ENCODE data around the gene CCDC186.

The CCDC186 gene

GRCh38 chr10:114115661-114116445, 58.1 kb downstream of the CCDC186 start:
- no peak for DNase-seq (ENCODE audit: extremely low read depth in 1 of 2, low read depth in 1 of 2)

- no peak for DNase-seq (ENCODE audit: extremely low read depth in 1 of 2, low read depth in 1 of 2)
These were observed 63.6 kb downstream of the CCDC186 start for GRCh38 chr10:114110174-114110972.

- no peak for DNase-seq (ENCODE audit: extremely low read depth in 1 of 2, low read depth in 1 of 2)
These were observed 70.7 kb downstream of the CCDC186 start for GRCh38 chr10:114103284-114103683.

- no peak for DNase-seq (ENCODE audit: extremely low read depth in 1 of 2, low read depth in 1 of 2)
These were observed 71.7 kb downstream of the CCDC186 start for GRCh38 chr10:114102256-114102655.

GRCh38 chr10:114100848-114101741, 72.9 kb downstream of the CCDC186 start:
- no peak for DNase-seq (ENCODE audit: extremely low read depth in 1 of 2, low read depth in 1 of 2)

GRCh38 chr10:114096864-114097263, 77.1 kb downstream of the CCDC186 start:
- no peak for DNase-seq (ENCODE audit: extremely low read depth in 1 of 2, low read depth in 1 of 2)

- no peak for DNase-seq (ENCODE audit: extremely low read depth in 1 of 2, low read depth in 1 of 2)
These were observed 78.3 kb downstream of the CCDC186 start for GRCh38 chr10:114095559-114096337.

GRCh38 chr10:114094795-114095194, 79.2 kb downstream of the CCDC186 start:
- DNase-seq (ENCODE audit: extremely low read depth in 1 of 2, low read depth in 1 of 2) = no peak

GRCh38 chr10:114087655-114088054, 86.3 kb downstream of the CCDC186 start:
- DNase-seq (ENCODE audit: extremely low read depth in 1 of 2, low read depth in 1 of 2) = no peak

GRCh38 chr10:114087255-114087654, 86.7 kb downstream of the CCDC186 start:
- DNase-seq (ENCODE audit: extremely low read depth in 1 of 2, low read depth in 1 of 2) = no peak

GRCh38 chr10:114084215-114084614, 89.8 kb downstream of the CCDC186 start:
- no peak for DNase-seq (ENCODE audit: extremely low read depth in 1 of 2, low read depth in 1 of 2)

GRCh38 chr10:114083040-114083439, 91.0 kb downstream of the CCDC186 start:
- DNase-seq (ENCODE audit: extremely low read depth in 1 of 2, low read depth in 1 of 2) = no peak

GRCh38 chr10:114081911-114082583, 92.0 kb downstream of the CCDC186 start:
- no peak for DNase-seq (ENCODE audit: extremely low read depth in 1 of 2, low read depth in 1 of 2)

GRCh38 chr10:114079421-114079820, 94.6 kb downstream of the CCDC186 start:
- no peak for DNase-seq (ENCODE audit: extremely low read depth in 1 of 2, low read depth in 1 of 2)

GRCh38 chr10:114078346-114078745, 95.7 kb downstream of the CCDC186 start:
- no peak for DNase-seq (ENCODE audit: extremely low read depth in 1 of 2, low read depth in 1 of 2)

GRCh38 chr10:114077815-114078219, 96.2 kb downstream of the CCDC186 start:
- no peak for DNase-seq (ENCODE audit: extremely low read depth in 1 of 2, low read depth in 1 of 2)

GRCh38 chr10:114077347-114077746, 96.7 kb downstream of the CCDC186 start:
- DNase-seq (ENCODE audit: extremely low read depth in 1 of 2, low read depth in 1 of 2) = no peak

- no peak for DNase-seq (ENCODE audit: extremely low read depth in 1 of 2, low read depth in 1 of 2)
These were observed 98.9 kb downstream of the CCDC186 start for GRCh38 chr10:114075093-114075492.

- DNase-seq (ENCODE audit: extremely low read depth in 1 of 2, low read depth in 1 of 2) = no peak
These were observed 100.4 kb downstream of the CCDC186 start for GRCh38 chr10:114073395-114074186.
